Esophagus muscularis mucosa (tissue), 4 donors: Measurements from ENCODE around the gene VKORC1.

Experiments
- CTCF ChIP-seq, 3 experiments: fragments of 200-600 bp in 2 of 3; fragments of 450-650 bp in 1 of 3; sonication (generic) in 2 of 3; IDR thresholded peaks; one replicate each; pipeline ENCODE4 v1.5.1; 2017 to 2019; ENCODE audit warnings: antibody characterized with exemption in 3 of 3, mild to moderate bottlenecking in 2 of 3, moderate library complexity in 1 of 3
- EP300 ChIP-seq: sonication (generic); formaldehyde crosslinking; IDR thresholded peaks from one replicate; pipeline ENCODE4 v1.6.1; 2017; ENCODE audit warnings: antibody characterized with exemption
- POLR2AphosphoS5 ChIP-seq, 2 donors: sonication (generic); formaldehyde crosslinking; IDR thresholded peaks; one replicate each; pipeline ENCODE4 v1.6.1; 2017; ENCODE audit warnings: antibody characterized with exemption in 2 of 2

- TF ChIP-seq CTCF (IDR thresholded peaks at IDR 0.05) (no peak), EP300 (no peak), POLR2AphosphoS5 (IDR thresholded peaks at IDR 0.05) (no peak)
Observed at GRCh38 chr16:31114468-31114867, 19.9 kb upstream of the VKORC1 start.
